Activated naive CD4-positive, alpha-beta T cell treated with anti-CD3 and anti-CD28 coated beads, Interleukin-2, amount 50 U/mL, for 72 hours (primary cell): Measurements from ENCODE around the gene MPZL2. TPM values are rescaled to one million over a fixed set of nuclear protein-coding genes. Genes with fewer than 3 reads are reported as not detected.

Source experiments
- ATAC-seq, 2 donors: fragments of 150-1000 bp; cut with Tn5 transposase; 2 replicates each; pipeline ENCODE4 v1.10.0; 2021; ENCODE audit warnings: mild to moderate bottlenecking in 2 of 2, moderate library complexity in 2 of 2
- DNase-seq, 2 donors: peaks; one replicate each; pipeline ENCODE4 v3.0.0; 2021 to 2022; ENCODE audit warnings: low spot score in 2 of 2
- H3K27ac Mint-ChIP-seq, 2 donors: one replicate each; pipeline ENCODE4 v1.8.0; 2022; ENCODE audit warnings: mild to moderate bottlenecking in 2 of 2, mixed read lengths in 2 of 2
- H3K36me3 Mint-ChIP-seq, 2 donors: one replicate each; pipeline ENCODE4 v1.8.0; 2022; ENCODE audit warnings: mixed read lengths in 2 of 2
- H3K9me3 Mint-ChIP-seq, 2 donors: one replicate each; pipeline ENCODE4 v1.8.0; 2022; ENCODE audit warnings: mixed read lengths in 2 of 2
- total RNA-seq, 2 donors: library from RNA; stranded (reverse); gene quantifications; one replicate each; pipeline ENCODE4 v1.2.3, GENCODE V29; 2022

The MPZL2 gene
- total RNA-seq, 2 donors from 2014 or later: 39.4 to 64.1 TPM

DNA sequence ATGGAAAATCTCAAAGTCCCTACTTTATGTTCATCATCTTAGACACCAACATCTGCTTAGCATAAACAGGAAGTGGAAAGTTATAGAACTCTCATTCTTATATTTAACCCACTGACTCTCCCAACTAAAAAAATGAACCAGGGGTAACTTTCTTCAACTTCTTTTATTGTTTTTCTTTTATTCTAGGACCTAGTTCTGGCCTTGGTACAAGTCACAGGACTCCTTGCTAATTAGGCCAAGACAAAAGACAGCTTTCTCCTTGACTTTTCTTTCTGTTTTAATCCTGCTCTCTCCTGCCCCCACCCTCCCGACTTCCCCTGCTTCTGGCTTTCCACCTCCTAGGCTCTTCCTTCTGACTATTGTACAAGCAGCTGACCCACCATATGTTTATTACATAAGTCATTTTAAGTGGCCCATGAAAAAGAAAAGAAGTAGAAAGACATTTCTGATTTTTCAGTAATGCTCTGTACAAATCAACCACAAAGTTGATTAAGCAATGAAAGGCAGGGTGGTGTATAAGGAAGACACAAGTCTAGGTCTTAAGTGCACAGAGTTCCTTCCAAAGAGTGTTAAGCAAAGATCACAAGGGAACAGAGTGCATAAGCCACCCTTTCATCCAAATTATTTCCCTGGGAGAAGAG is 57.6 kb downstream of the MPZL2 start:
- H3K36me3 Mint-ChIP-seq: peaks cover 24 to 52% of the 10 kb centered on the region in 2 donors
- no peak for ATAC-seq
- H3K9me3 Mint-ChIP-seq: peaks cover 0 to 4% of the 10 kb centered on the region in 2 donors
- DNase-seq: no peak
- peak overlapping the region in 1 of 2 donors; percentile 96 for H3K27ac Mint-ChIP-seq

DNA sequence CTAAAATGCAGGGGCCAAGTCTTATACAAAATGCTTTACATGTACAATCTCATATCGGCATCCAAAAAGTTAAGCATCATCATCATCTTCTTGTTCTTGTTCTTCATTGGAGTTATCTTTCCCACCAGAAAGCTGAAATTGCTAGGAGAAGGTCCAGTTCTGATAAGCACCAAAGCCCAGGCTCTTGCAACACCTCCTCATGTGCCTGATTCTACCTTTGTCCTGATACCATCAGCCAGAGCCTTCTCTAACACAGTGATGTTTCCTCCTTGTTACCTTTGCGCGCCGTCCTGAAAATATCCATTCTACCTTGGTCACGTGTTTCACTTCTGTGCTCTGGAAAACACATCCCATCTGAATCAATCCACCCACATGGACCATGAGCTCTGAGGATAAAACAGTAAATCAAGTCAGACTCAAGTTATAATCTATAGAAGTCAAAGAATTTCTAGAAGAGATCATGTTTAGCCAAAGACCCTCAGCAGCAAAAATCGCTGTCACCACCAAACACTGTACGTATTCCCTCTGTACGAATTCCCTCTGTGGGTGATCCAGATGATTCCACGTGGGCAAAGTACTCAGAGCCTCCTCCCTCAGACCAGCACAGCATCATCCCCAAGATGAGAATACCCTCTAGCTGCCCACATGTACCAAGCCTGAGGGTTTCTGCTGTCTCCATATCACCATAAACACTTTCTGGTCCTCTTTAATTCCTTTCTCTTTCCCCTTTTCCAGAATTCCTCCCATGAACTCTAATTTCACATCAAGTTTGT is 58.3 kb downstream of the MPZL2 start:
- Mint-ChIP-seq H3K9me3 (peaks cover 0 to 4% of the 10 kb centered on the region in 2 donors), H3K27ac (peak overlapping the region in 1 of 2 donors; percentile 96), H3K36me3 (peaks cover 17 to 45% of the 10 kb centered on the region in 2 donors)
- no peak for ATAC-seq
- DNase-seq: no peak

Other genes starting within 250 kb of the MPZL2 start
- not detected for gene TMPRSS4, start 187.2 kb downstream of the MPZL2 start, total RNA-seq
- gene SMIM35, start 177.3 kb downstream of the MPZL2 start, total RNA-seq: not detected
- 1 to 10 TPM in 1 of 2 donors, under 1 TPM in 1; 0.25 to 1.8 TPM for gene SCN4B, start 111.5 kb downstream of the MPZL2 start, total RNA-seq
- gene SCN2B, start 87.7 kb downstream of the MPZL2 start, total RNA-seq: under 1 TPM in 1 of 2 donors, not detected in 1; 0.05 TPM
- 100 to 1,000 TPM; 125 to 239 TPM for gene JAML, start 39.3 kb downstream of the MPZL2 start, total RNA-seq
- 10 to 100 TPM; 35.0 to 93.0 TPM for gene MPZL3, start 11.9 kb downstream of the MPZL2 start, total RNA-seq
- 100 to 1,000 TPM; 371 to 455 TPM for gene CD3E, start 40.4 kb upstream of the MPZL2 start, total RNA-seq
- 100 to 1,000 TPM; 337 to 341 TPM for gene CD3D, start 78.4 kb upstream of the MPZL2 start, total RNA-seq
- gene CD3G, start 80.0 kb upstream of the MPZL2 start, total RNA-seq: 100 to 1,000 TPM in 1 of 2 donors, 10 to 100 TPM in 1; 82.9 to 123 TPM
- 10 to 100 TPM; 40.6 to 47.8 TPM for gene UBE4A, start 95.3 kb upstream of the MPZL2 start, total RNA-seq
- 100 to 1,000 TPM; 231 to 249 TPM for gene ATP5MG, start 137.3 kb upstream of the MPZL2 start, total RNA-seq
- gene KMT2A, start 172.2 kb upstream of the MPZL2 start, total RNA-seq: 10 to 100 TPM; 71.4 to 99.3 TPM